ENCODE measurements around the gene IP6K1. TPM values are rescaled to one million over a fixed set of nuclear protein-coding genes. Genes with fewer than 3 reads are reported as not detected.

The IP6K1 gene
- total and polyA plus RNA-seq, 4 donors: 16.1 to 54.9 (median 32.5) TPM

DNA sequence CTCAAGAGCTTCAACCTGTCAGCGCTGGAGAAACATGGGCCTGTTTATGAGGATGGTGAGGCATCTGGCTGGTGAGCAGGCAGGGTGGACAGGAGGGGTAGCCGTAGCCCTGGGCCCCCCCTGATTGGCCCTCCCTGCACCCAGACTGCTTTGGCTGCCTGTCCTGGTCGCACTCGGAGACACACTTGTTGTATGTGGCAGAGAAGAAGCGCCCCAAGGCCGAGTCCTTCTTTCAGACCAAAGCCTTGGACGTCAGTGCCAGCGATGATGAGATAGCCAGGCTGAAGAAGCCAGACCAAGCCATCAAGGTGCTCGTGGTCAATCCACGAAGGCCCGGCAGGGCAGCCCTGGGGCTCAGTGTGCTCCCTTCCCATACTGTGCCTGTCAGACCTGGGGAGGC lies 110.4 kb downstream of the IP6K1 start:
- H3K27me3 ChIP-seq (ENCODE audit: control insufficient read depth in 3 of 3, insufficient read depth in 3 of 3, low read length in 2 of 3): no peaks in the 10 kb centered on the region
- H3K27ac ChIP-seq (ENCODE audit: low read depth in 1 of 2, low read length in 1 of 2): no peak overlapping the region
- no peaks in the 10 kb centered on the region for H3K9me3 ChIP-seq (ENCODE audit: control insufficient read depth in 4 of 4, insufficient read depth in 3 of 4, low read length in 3 of 4)
- H3K4me1 ChIP-seq (ENCODE audit: control insufficient read depth in 5 of 5, insufficient read depth in 5 of 5, low read length in 5 of 5): peaks cover 0 to 15% (median 0%) of the 10 kb centered on the region in 5 donors
- H3K4me3 ChIP-seq: no peak overlapping the region
- no peak overlapping the region for H3K9ac ChIP-seq (ENCODE audit: insufficient read depth in 1 of 2, low read length in 2 of 2)
- WGBS, 2 donors: 95 to 99% methylated on average over 11 of the region's 11 CpGs
- DNase-seq (no peak), ATAC-seq (ENCODE audit: insufficient read depth, low FRiP score) (no peak)
- H3K36me3 ChIP-seq (ENCODE audit: control insufficient read depth in 4 of 4, insufficient read depth in 4 of 4, low read length in 4 of 4): peaks cover 2 to 48% (median 26%) of the 10 kb centered on the region in 4 donors
- no peak for TF ChIP-seq CTCF (IDR thresholded peaks at IDR 0.05; ENCODE audit: control extremely low read depth, extremely low read depth)

- no peak for DNase-seq
Measured at GRCh38 chr3:49674497-49674983, 111.8 kb downstream of the IP6K1 start.

More at GRCh38 chr3:49674497-49674983, 111.8 kb downstream of the IP6K1 start:
- peaks cover 0 to 34% (median 18%) of the 10 kb centered on the region in 4 donors for H3K36me3 ChIP-seq (ENCODE audit: control insufficient read depth in 4 of 4, insufficient read depth in 4 of 4, low read length in 4 of 4)
- peak overlapping the region; percentile 87 for H3K4me3 ChIP-seq
- peaks cover 0 to 15% (median 0%) of the 10 kb centered on the region in 5 donors for H3K4me1 ChIP-seq (ENCODE audit: control insufficient read depth in 5 of 5, insufficient read depth in 5 of 5, low read length in 5 of 5)
- ATAC-seq (ENCODE audit: insufficient read depth, low FRiP score): peak; percentile 19
- no peaks in the 10 kb centered on the region for H3K9me3 ChIP-seq (ENCODE audit: control insufficient read depth in 4 of 4, insufficient read depth in 3 of 4, low read length in 3 of 4)
- H3K9ac ChIP-seq (ENCODE audit: insufficient read depth in 1 of 2, low read length in 2 of 2): peak overlapping the region in 1 of 2 donors; percentile 26
- peak overlapping the region; percentile 93 to 95 for H3K27ac ChIP-seq (ENCODE audit: low read depth in 1 of 2, low read length in 1 of 2)
- no peaks in the 10 kb centered on the region for H3K27me3 ChIP-seq (ENCODE audit: control insufficient read depth in 3 of 3, insufficient read depth in 3 of 3, low read length in 2 of 3)
- 6 to 8% methylated on average over 34 of the region's 34 CpGs for WGBS, 2 donors
- TF ChIP-seq CTCF (IDR thresholded peaks at IDR 0.05; ENCODE audit: control extremely low read depth, extremely low read depth): no peak

Small RNAs within 50 kb of the gene (small RNA-seq; reads per million reads assigned to genes)
- not detected for gene AMIGO3 (ENCODE audit: low replicate concordance)
- not detected for gene COX6CP14 (ENCODE audit: low replicate concordance)

Other genes starting within 250 kb of the IP6K1 start
- gene BSN, start 232.1 kb downstream of the IP6K1 start, total RNA-seq: under 1 TPM; 0.68 to 0.71 TPM
- gene BSN, start 232.1 kb downstream of the IP6K1 start, polyA plus RNA-seq: under 1 TPM; 0.09 to 0.26 TPM
- gene APEH, start 112.2 kb downstream of the IP6K1 start, total RNA-seq: 100 to 1,000 TPM in 1 of 2 donors, 10 to 100 TPM in 1; 58.4 to 119 TPM
- gene APEH, start 112.2 kb downstream of the IP6K1 start, polyA plus RNA-seq: 10 to 100 TPM; 25.2 to 80.0 TPM
- gene MST1, start 97.1 kb downstream of the IP6K1 start, total RNA-seq: 10 to 100 TPM; 13.3 to 21.1 TPM
- 10 to 100 TPM in 1 of 2 donors, 1 to 10 TPM in 1; 8.3 to 27.0 TPM for gene MST1, start 97.1 kb downstream of the IP6K1 start, polyA plus RNA-seq
- 10 to 100 TPM; 23.5 to 45.0 TPM for gene RNF123, start 97.0 kb downstream of the IP6K1 start, total RNA-seq
- gene RNF123, start 97.0 kb downstream of the IP6K1 start, polyA plus RNA-seq: 10 to 100 TPM; 22.2 to 22.6 TPM
- under 1 TPM in 1 of 2 donors, not detected in 1; 0.25 TPM for gene AMIGO3, start 66.9 kb downstream of the IP6K1 start, total RNA-seq
- gene AMIGO3, start 66.9 kb downstream of the IP6K1 start, polyA plus RNA-seq: under 1 TPM; 0.51 to 0.63 TPM
- gene GMPPB, start 62.6 kb downstream of the IP6K1 start, total RNA-seq: 10 to 100 TPM; 10.8 to 81.2 TPM
- gene GMPPB, start 62.6 kb downstream of the IP6K1 start, polyA plus RNA-seq: 10 to 100 TPM; 27.5 to 64.8 TPM
- gene CDHR4, start 13.3 kb upstream of the IP6K1 start, total RNA-seq: 10 to 100 TPM in 1 of 2 donors, 1 to 10 TPM in 1; 7.8 to 27.0 TPM
- gene CDHR4, start 13.3 kb upstream of the IP6K1 start, polyA plus RNA-seq: 1 to 10 TPM; 6.3 to 9.8 TPM
- gene INKA1, start 16.7 kb upstream of the IP6K1 start, total RNA-seq: 1 to 10 TPM; 6.1 to 7.1 TPM
- gene INKA1, start 16.7 kb upstream of the IP6K1 start, polyA plus RNA-seq: 10 to 100 TPM in 1 of 2 donors, 1 to 10 TPM in 1; 6.8 to 10.8 TPM
- gene UBA7, start 27.4 kb upstream of the IP6K1 start, total RNA-seq: 100 to 1,000 TPM in 1 of 2 donors, 10 to 100 TPM in 1; 79.4 to 112 TPM
- 10 to 100 TPM; 53.0 to 72.4 TPM for gene UBA7, start 27.4 kb upstream of the IP6K1 start, polyA plus RNA-seq
- 1 to 10 TPM; 2.7 to 3.2 TPM for gene TRAIP, start 70.0 kb upstream of the IP6K1 start, total RNA-seq
- gene TRAIP, start 70.0 kb upstream of the IP6K1 start, polyA plus RNA-seq: 1 to 10 TPM; 1.8 to 2.1 TPM
- gene CAMKV, start 83.4 kb upstream of the IP6K1 start, total RNA-seq: under 1 TPM in 1 of 2 donors, not detected in 1; 0.34 TPM
- gene CAMKV, start 83.4 kb upstream of the IP6K1 start, polyA plus RNA-seq: not detected
- 10 to 100 TPM in 1 of 2 donors, 1 to 10 TPM in 1; 5.6 to 54.8 TPM for gene MST1R, start 117.3 kb upstream of the IP6K1 start, total RNA-seq
- 10 to 100 TPM; 18.6 to 38.8 TPM for gene MST1R, start 117.3 kb upstream of the IP6K1 start, polyA plus RNA-seq
- 10 to 100 TPM in 1 of 2 donors, 1 to 10 TPM in 1; 7.0 to 12.3 TPM for gene MON1A, start 143.3 kb upstream of the IP6K1 start, total RNA-seq
- gene MON1A, start 143.3 kb upstream of the IP6K1 start, polyA plus RNA-seq: 10 to 100 TPM in 1 of 2 donors, 1 to 10 TPM in 1; 8.5 to 10.3 TPM
- gene RBM6, start 153.6 kb upstream of the IP6K1 start, total RNA-seq: 100 to 1,000 TPM in 1 of 2 donors, 10 to 100 TPM in 1; 70.4 to 126 TPM
- gene RBM6, start 153.6 kb upstream of the IP6K1 start, polyA plus RNA-seq: 10 to 100 TPM; 42.1 to 88.9 TPM